IMR-90 (cell line): ENCODE results near the gene NBEAL1. TPM values are rescaled to one million over a fixed set of nuclear protein-coding genes. Genes with fewer than 3 reads are reported as not detected.
"Not testable (repeated sequence)": the region's sequence is repeated elsewhere in the genome, so short reads cannot be mapped to it uniquely, and the experiment has no call there.

ENCODE experiments used
- ATAC-seq: fragments of 200-7000 bp; cut with Tn5 transposase; 2 replicates; pipeline ENCODE4 v1.9.1; 2020; ENCODE audit warnings: low read depth, mild to moderate bottlenecking, moderate library complexity
- BruUV-seq: library from RNA; stranded (reverse); fragments of 400-500 nt; replicated peaks from 2 replicates; lab custom pipeline; 2021; lab: Mats Ljungman, UMichigan
- CTCF ChIA-PET: fragments of 300-600 bp; formaldehyde crosslinking; extraction: SDS; loops from one replicate; lab custom pipeline; 2021; ENCODE audit warnings: antibody characterized with exemption; lab: Yijun Ruan, JAX
- POLR2A ChIA-PET: fragments of 300-600 bp; sonication (Branson Sonifier 250); formaldehyde crosslinking; loops from one replicate; lab custom pipeline; 2022; ENCODE audit warnings: antibody characterized with exemption; ENCODE audit not compliant: unreplicated experiment; lab: Charles Lee
- DNase-seq: peaks from one replicate; pipeline ENCODE4 v3.0.0; 2013
- H2AFZ ChIP-seq: replicated peaks from 2 replicates; pipeline ENCODE3; 2013; ENCODE audit warnings: low read length, mild to moderate bottlenecking; ENCODE audit not compliant: poor library complexity
- H2AK5ac ChIP-seq: 2 replicates; pipeline ENCODE4 v1.6.1; 2013; ENCODE audit warnings: low read depth, low read length, inconsistent platforms
- H2AK9ac ChIP-seq: replicated peaks from 2 replicates; pipeline ENCODE3; 2013; ENCODE audit warnings: mild to moderate bottlenecking, low read depth, low read length, moderate library complexity; ENCODE audit not compliant: poor library complexity
- H2BK120ac ChIP-seq: 2 replicates; pipeline ENCODE4 v1.6.1; 2013; ENCODE audit warnings: low read depth, low read length, inconsistent platforms
- H2BK15ac ChIP-seq: 3 replicates; pipeline ENCODE4 v1.6.1; 2013; ENCODE audit warnings: low read depth, low read length, inconsistent platforms
- H2BK20ac ChIP-seq: 2 replicates; pipeline ENCODE4 v1.6.1; 2013; ENCODE audit warnings: low read depth, mild to moderate bottlenecking, inconsistent platforms, low read length, moderate library complexity
- H2BK5ac ChIP-seq: 2 replicates; pipeline ENCODE4 v1.6.1; 2013; ENCODE audit warnings: mild to moderate bottlenecking, low read depth, low read length, inconsistent platforms; ENCODE audit not compliant: poor library complexity, severe bottlenecking
- H3K14ac ChIP-seq: replicated peaks from 2 replicates; pipeline ENCODE4 v1.6.1; 2013; ENCODE audit warnings: low read depth, low read length, inconsistent platforms
- H3K18ac ChIP-seq: 2 replicates; pipeline ENCODE4 v1.6.1; 2013; ENCODE audit warnings: low read depth, low read length, control low read depth
- H3K23ac ChIP-seq: 2 replicates; pipeline ENCODE4 v1.6.1; 2013; ENCODE audit warnings: low read depth, low read length, inconsistent platforms
- H3K27ac ChIP-seq: 2 replicates; pipeline ENCODE4 v1.5.1; 2013; ENCODE audit warnings: mild to moderate bottlenecking, control low read depth, low read length; ENCODE audit not compliant: insufficient read depth
- H3K27me3 ChIP-seq: 2 replicates; pipeline ENCODE4 v1.6.1; 2013; ENCODE audit warnings: low read length; ENCODE audit not compliant: control insufficient read depth, insufficient read depth
- H3K36me3 ChIP-seq: 2 replicates; pipeline ENCODE4 v1.6.1; 2013; ENCODE audit warnings: low read length, mixed read lengths; ENCODE audit not compliant: control insufficient read depth, insufficient read depth
- H3K4ac ChIP-seq: 2 replicates; pipeline ENCODE4 v1.6.1; 2013; ENCODE audit warnings: low read depth, low read length, inconsistent platforms
- H3K4me1 ChIP-seq: 2 replicates; pipeline ENCODE4 v1.6.1; 2013; ENCODE audit warnings: low read length, mixed read lengths; ENCODE audit not compliant: control insufficient read depth, insufficient read depth
- H3K4me2 ChIP-seq: 2 replicates; pipeline ENCODE4 v1.6.1; 2013; ENCODE audit warnings: low read depth, mild to moderate bottlenecking, control low read depth, low read length, moderate library complexity
- H3K4me3 ChIP-seq: 2 replicates; pipeline ENCODE4 v1.5.1; 2013; ENCODE audit warnings: low read depth, mild to moderate bottlenecking, control low read depth, low read length, moderate library complexity; ENCODE audit not compliant: insufficient read depth
- H3K56ac ChIP-seq: 2 replicates; pipeline ENCODE4 v1.6.1; 2013; ENCODE audit warnings: low read length, inconsistent platforms; ENCODE audit not compliant: insufficient read depth; ENCODE audit errors: extremely low read depth
- H3K79me1 ChIP-seq, 2 experiments: 2 replicates each; pipeline ENCODE4 v1.6.1; 2013; ENCODE audit warnings: low read length in 2 of 2, inconsistent platforms in 1 of 2, low read depth in 1 of 2
- H3K9ac ChIP-seq: 2 replicates; pipeline ENCODE4 v1.6.1; 2013; ENCODE audit warnings: low read depth, low read length, control low read depth
- H3K9me1 ChIP-seq: 2 replicates; pipeline ENCODE4 v1.6.1; 2013; ENCODE audit warnings: low read length, inconsistent platforms; ENCODE audit not compliant: insufficient read depth
- H3K9me3 ChIP-seq: 2 replicates; pipeline ENCODE4 v1.6.1; 2013; ENCODE audit warnings: low read length; ENCODE audit not compliant: control insufficient read depth, insufficient read depth
- H4K20me1 ChIP-seq: 2 replicates; pipeline ENCODE4 v1.6.1; 2013; ENCODE audit warnings: low read length, inconsistent platforms; ENCODE audit not compliant: insufficient read depth
- H4K5ac ChIP-seq: 2 replicates; pipeline ENCODE4 v1.6.1; 2013; ENCODE audit warnings: mild to moderate bottlenecking, low read depth, low read length, control low read depth
- H4K8ac ChIP-seq, 2 experiments: 2 replicates each; pipeline ENCODE4 v1.6.1; 2013; ENCODE audit warnings: low read depth in 2 of 2, low read length in 2 of 2, control low read depth in 1 of 2, inconsistent platforms in 1 of 2
- H4K91ac ChIP-seq: 2 replicates; pipeline ENCODE4 v1.6.1; 2013; ENCODE audit warnings: low read depth, low read length, inconsistent platforms; ENCODE audit not compliant: insufficient read depth
- WGBS, 2 experiments: methylation state at CpG; one replicate each; pipeline versions ENCODE4 v1.1.5 to v1.1.7; 2013; ENCODE audit warnings: missing lambda C conversion rate in 2 of 2; ENCODE audit not compliant: insufficient read length in 1 of 2; ENCODE audit errors: extremely low coverage in 2 of 2; 5-methylcytosine and 5-hydroxymethylcytosine counted together
- dilution Hi-C: fragments of 300-500 bp; cut with HindIII; formaldehyde crosslinking; loops from one replicate; pipeline ENCODE4 v1.14.3; 2018; ENCODE audit warnings: low sequenced_read_pairs; ENCODE audit not compliant: unreplicated experiment
- in situ Hi-C: fragments of 300-500 bp; cut with MboI; formaldehyde crosslinking; loops from 3 replicates; pipeline ENCODE4 v1.14.3; 2019; ENCODE audit warnings: low sequenced_read_pairs, inconsistent platforms, mixed read lengths
- intact Hi-C: fragments of 100-400 bp; cut with micrococcal nuclease; formaldehyde crosslinking; loops from 2 replicates; pipeline ENCODE4 v1.10.0; 2022
- polyA plus RNA-seq, 3 experiments: library from polyadenylated mRNA; depleted of rRNA; stranded (reverse); fragments of >200 nt; gene quantifications; 2 replicates each; pipeline ENCODE4 v1.2.3, GENCODE V29; 2012; ENCODE audit warnings: low replicate concordance in 1 of 3
- total RNA-seq: library from RNA; depleted of rRNA; stranded (reverse); fragments of >200 nt; gene quantifications from 2 replicates; pipeline ENCODE4 v1.2.3, GENCODE V29; 2012

NBEAL1 gene
- total and polyA plus RNA-seq, 2 of the 4 experiments (the other 2 are of a cell fraction), result 6.4 to 38.0 TPM

GRCh38 chr2:203253422-203254095, 238.9 kb downstream of the NBEAL1 start:
- H2BK120ac ChIP-seq, ATAC-seq, H3K27ac ChIP-seq, H4K8ac ChIP-seq, dilution Hi-C loops, H2AFZ ChIP-seq, H4K5ac ChIP-seq, H3K27me3 ChIP-seq, H3K9me1 ChIP-seq, H2BK15ac ChIP-seq, H3K4me3 ChIP-seq, H4K20me1 ChIP-seq, H3K18ac ChIP-seq, POLR2A ChIA-PET, H3K4me1 ChIP-seq, H3K9ac ChIP-seq, H2AK5ac ChIP-seq, H3K23ac ChIP-seq, H4K91ac ChIP-seq, BruUV-seq, CTCF ChIA-PET, H2BK20ac ChIP-seq, H3K9me3 ChIP-seq, H3K4ac ChIP-seq, intact Hi-C loops, H3K14ac ChIP-seq, H2AK9ac ChIP-seq, H3K56ac ChIP-seq, DNase-seq, in situ Hi-C loops, H2BK5ac ChIP-seq, H3K4me2 ChIP-seq: not testable (repeated sequence)
- H3K79me1 ChIP-seq, result peaks cover 11 to 25% of the 10 kb centered on the region in 2 experiments
- H3K36me3 ChIP-seq, result peaks cover 30% of the 10 kb centered on the region
- WGBS, 2 experiments, result no CpG with 5 or more reads among the region's 10 CpGs
